ENCODE measurements around the gene EGFR. TPM values are rescaled to one million over a fixed set of nuclear protein-coding genes. Genes with fewer than 3 reads are reported as not detected.

The EGFR gene
- total and polyA plus RNA-seq, 2 donors (not counting 3 experiments of a cell fraction or from before 2014, with no cell fraction given), result 1.5 to 4.1 TPM

- dilution Hi-C loops (cut with MboI; ENCODE audit: extremely low pct_ligation_motif_present, low sequenced_read_pairs), result no loop called here
- Histone ChIP-seq H3K4me3 (replicated peaks in 1 of 3; ENCODE audit: insufficient read depth in 1 of 3, low read depth in 1 of 3, low read length in 3 of 3) (no peak overlapping the region), H4K20me1 (replicated peaks; ENCODE audit: control insufficient read depth, extremely low read depth, insufficient read depth, low read length) (no peaks in the 10 kb centered on the region), H3K79me2 (ENCODE audit: control insufficient read depth, insufficient read depth, low read length) (no peaks in the 10 kb centered on the region), H3K4me2 (ENCODE audit: insufficient read depth, low read length) (no peak overlapping the region), H3K9me1 (replicated peaks; ENCODE audit: control insufficient read depth, extremely low read depth, insufficient read depth, low read length) (no peaks in the 10 kb centered on the region), H3K27ac (ENCODE audit: insufficient read depth, low read depth, low read length) (no peak overlapping the region), H3K36me3 (ENCODE audit: control insufficient read depth in 2 of 2, extremely low read depth in 1 of 2, insufficient read depth in 2 of 2, low read length in 2 of 2) (no peaks in the 10 kb centered on the region), H3K9ac (replicated peaks; ENCODE audit: extremely low read depth, insufficient read depth, low read length) (no peak overlapping the region), H3K4me1 (ENCODE audit: control insufficient read depth, extremely low read depth, insufficient read depth, low read length) (peaks cover 1% of the 10 kb centered on the region), H2AFZ (ENCODE audit: low read depth, low read length) (no peak overlapping the region), H3K27me3 (ENCODE audit: control insufficient read depth in 2 of 2, insufficient read depth in 2 of 2, low read length in 2 of 2) (peaks cover 32 to 33% of the 10 kb centered on the region in 2 experiments), H3K9me3 (replicated peaks; ENCODE audit: control insufficient read depth, insufficient read depth, low read length) (no peaks in the 10 kb centered on the region)
- no peak for FAIRE-seq
- BruUV-seq (replicated peaks), result no TSS peak
- ChIA-PET CTCF (interaction anchor here (1.7 kb wide), 1 partner anchor 174 kb away, joined by 6 read pairs; no protein-coding TSS in a partner anchor), POLR2A (no interaction called here)
- TF ChIP-seq EZH2 (IDR thresholded peaks at IDR 0.05; ENCODE audit: borderline replicate concordance, low read depth, low read length, severe bottlenecking) (no peak), MYC (IDR thresholded peaks at IDR 0.05; ENCODE audit: low read depth, low read length) (no peak), POLR2AphosphoS5 (IDR thresholded peaks at IDR 0.05; ENCODE audit: insufficient read depth, low read depth, low read length) (no peak), FOS (IDR thresholded peaks at IDR 0.05; ENCODE audit: borderline replicate concordance, insufficient read depth, low read length) (no peak), GATA2 (IDR thresholded peaks at IDR 0.05; ENCODE audit: insufficient read depth, insufficient read length, low read depth, low read length) (no peak), POLR2A (IDR thresholded peaks at IDR 0.05; ENCODE audit: low read depth, low read length) (no peak), MAX (IDR thresholded peaks at IDR 0.05; ENCODE audit: insufficient read depth, insufficient read length) (no peak), CTCF (IDR thresholded peaks at IDR 0.05; ENCODE audit: extremely low read depth in 1 of 2, insufficient read depth in 1 of 2, low read depth in 1 of 2, low read length in 2 of 2) (no peak), JUN (IDR thresholded peaks at IDR 0.05; ENCODE audit: borderline replicate concordance, insufficient read depth, insufficient read length, low read depth) (no peak)
- no peak for DNase-seq (ENCODE audit: low read depth, low spot score)
- intact Hi-C loops (cut with micrococcal nuclease), result no loop called here
These were observed 62.3 kb downstream of the EGFR start for GRCh38 chr7:55081068-55081467.

Measured in endothelial cell of umbilical vein (primary cell).